ENCODE measurements around the gene ARHGEF40. TPM values are rescaled to one million over a fixed set of nuclear protein-coding genes. Genes with fewer than 3 reads are reported as not detected.

Gene ARHGEF40
- total RNA-seq, 4 donors from 2014 or later: 14.4 to 22.8 (median 17.6) TPM

- TF ChIP-seq CTCF (IDR thresholded peaks at IDR 0.05) (no peak), EP300 (IDR thresholded peaks at IDR 0.05) (no peak), POLR2A (IDR thresholded peaks at IDR 0.05) (no peak), POLR2AphosphoS5 (IDR thresholded peaks at IDR 0.05) (no peak)
- WGBS: under 1% methylated on average over 9 of the region's 9 CpGs
- no peaks in the 10 kb centered on the region for H3K9me3 ChIP-seq
- H3K27me3 ChIP-seq: no peaks in the 10 kb centered on the region
- peaks cover 80% of the 10 kb centered on the region for H3K4me1 ChIP-seq
- H3K27ac ChIP-seq: peak overlapping the region; percentile 97
- no peaks in the 10 kb centered on the region for H3K36me3 ChIP-seq
- DNase-seq (ENCODE audit: low spot score in 2 of 2): no peak
- H3K4me3 ChIP-seq: peak overlapping the region; percentile 66
These were observed 33.3 kb downstream of the ARHGEF40 start for GRCh38 chr14:21103411-21103709.

GRCh38 chr14:21103710-21104447 lies 33.8 kb downstream of the ARHGEF40 start:
- Histone ChIP-seq H3K9me3 (no peaks in the 10 kb centered on the region), H3K4me3 (peak overlapping the region; percentile 66), H3K27me3 (no peaks in the 10 kb centered on the region), H3K4me1 (peaks cover 82% of the 10 kb centered on the region), H3K36me3 (no peaks in the 10 kb centered on the region), H3K27ac (peak overlapping the region; percentile 97)
- WGBS: 1% methylated on average over 40 of the region's 62 CpGs
- TF ChIP-seq POLR2A (IDR thresholded peaks at IDR 0.05) (peak in 1 of 2 donors; percentile 84), CTCF (IDR thresholded peaks at IDR 0.05) (peak; percentile 74 to 87), POLR2AphosphoS5 (IDR thresholded peaks at IDR 0.05) (peak; percentile 29 to 83 (median 46)), EP300 (IDR thresholded peaks at IDR 0.05) (no peak)
- peak; percentile 98 for DNase-seq (ENCODE audit: low spot score in 2 of 2)

- H3K9me3 ChIP-seq: no peaks in the 10 kb centered on the region
- 4% methylated on average over 8 of the region's 8 CpGs for WGBS
- peak overlapping the region; percentile 66 for H3K4me3 ChIP-seq
- no peaks in the 10 kb centered on the region for H3K27me3 ChIP-seq
- no peaks in the 10 kb centered on the region for H3K36me3 ChIP-seq
- peak overlapping the region; percentile 97 for H3K27ac ChIP-seq
- peaks cover 78% of the 10 kb centered on the region for H3K4me1 ChIP-seq
- peak in 1 of 2 donors; percentile 85 for DNase-seq (ENCODE audit: low spot score in 2 of 2)
- TF ChIP-seq POLR2AphosphoS5 (IDR thresholded peaks at IDR 0.05) (no peak), CTCF (IDR thresholded peaks at IDR 0.05) (peak; percentile 95 to 96), POLR2A (IDR thresholded peaks at IDR 0.05) (no peak), EP300 (IDR thresholded peaks at IDR 0.05) (no peak)
These were observed 34.5 kb downstream of the ARHGEF40 start for GRCh38 chr14:21104448-21105060.

- TF ChIP-seq POLR2AphosphoS5 (IDR thresholded peaks at IDR 0.05) (no peak), EP300 (IDR thresholded peaks at IDR 0.05) (no peak), CTCF (IDR thresholded peaks at IDR 0.05) (no peak), POLR2A (IDR thresholded peaks at IDR 0.05) (no peak)
- DNase-seq (ENCODE audit: low spot score in 2 of 2): peak in 1 of 2 donors; percentile 69
- 86% methylated on average over 8 of the region's 8 CpGs for WGBS
- H3K36me3 ChIP-seq: no peaks in the 10 kb centered on the region
- peak overlapping the region; percentile 97 for H3K27ac ChIP-seq
- H3K27me3 ChIP-seq: no peaks in the 10 kb centered on the region
- H3K4me1 ChIP-seq: peaks cover 73% of the 10 kb centered on the region
- H3K4me3 ChIP-seq: peak overlapping the region; percentile 66
- no peaks in the 10 kb centered on the region for H3K9me3 ChIP-seq
These were observed 35.0 kb downstream of the ARHGEF40 start for GRCh38 chr14:21105095-21105494.

- WGBS: 44% methylated on average over 4 of the region's 4 CpGs
- no peaks in the 10 kb centered on the region for H3K36me3 ChIP-seq
- no peaks in the 10 kb centered on the region for H3K27me3 ChIP-seq
- peak overlapping the region; percentile 97 for H3K27ac ChIP-seq
- no peaks in the 10 kb centered on the region for H3K9me3 ChIP-seq
- DNase-seq (ENCODE audit: low spot score in 2 of 2): no peak
- no peak for TF ChIP-seq CTCF (IDR thresholded peaks at IDR 0.05)
- peak in 1 of 3 donors; percentile 19 for TF ChIP-seq POLR2AphosphoS5 (IDR thresholded peaks at IDR 0.05)
- H3K4me3 ChIP-seq: no peak overlapping the region
- H3K4me1 ChIP-seq: peaks cover 67% of the 10 kb centered on the region
These were observed 36.0 kb downstream of the ARHGEF40 start for GRCh38 chr14:21106176-21106497.
